ENCODE results near the gene MTHFD1. TPM values are rescaled to one million over a fixed set of nuclear protein-coding genes. Genes with fewer than 3 reads are reported as not detected.
A peak's percentile ranks its signal among the peaks of the same experiment; 100 is the strongest.

MTHFD1 gene
- total and polyA plus RNA-seq, 10 donors: 17.6 to 65.9 (median 29.7) TPM

- peak; percentile 62 for DNase-seq
- intact Hi-C loops (cut with DNase I; ENCODE audit: low total_unique reads): no loop called here
- no peak overlapping the region for H3K4me3 ChIP-seq
- peaks cover 11 to 70% (median 29%) of the 10 kb centered on the region in 6 donors for H3K4me1 ChIP-seq
- H3K36me3 ChIP-seq: peaks cover 0 to 82% (median 11%) of the 10 kb centered on the region in 6 donors
- TF ChIP-seq POLR2A (IDR thresholded peaks at IDR 0.05): no peak
- TF ChIP-seq CTCF (IDR thresholded peaks at IDR 0.05 in 8 of 11, conservative IDR thresholded peaks at IDR 0.05 in 3 of 11): no peak
- no peak for TF ChIP-seq POLR2AphosphoS5 (IDR thresholded peaks at IDR 0.05)
- H3K9me3 ChIP-seq: no peaks in the 10 kb centered on the region
- H3K27ac ChIP-seq: peak overlapping the region; percentile 9 to 78 (median 44)
- no peaks in the 10 kb centered on the region for H3K27me3 ChIP-seq (replicated peaks in 1 of 7)
- WGBS, 5 donors: 81 to 92% (median 90%) methylated on average over 5 of the region's 5 CpGs
Observed at GRCh38 chr14:64447876-64448670, 59.9 kb downstream of the MTHFD1 start.

- Histone ChIP-seq H3K4me3 (no peak overlapping the region), H3K4me1 (peaks cover 2 to 48% (median 15%) of the 10 kb centered on the region in 6 donors), H3K27ac (peak overlapping the region in 3 of 8 donors; percentile 2 to 64 (median 31)), H3K9me3 (no peaks in the 10 kb centered on the region), H3K36me3 (peaks cover 0 to 84% (median 28%) of the 10 kb centered on the region in 6 donors), H3K27me3 (replicated peaks in 1 of 7) (no peaks in the 10 kb centered on the region)
- 45 to 72% (median 62%) methylated on average over 2 of the region's 2 CpGs for WGBS, 5 donors
- DNase-seq: no peak
- TF ChIP-seq POLR2A (IDR thresholded peaks at IDR 0.05): no peak
- no peak for TF ChIP-seq CTCF (IDR thresholded peaks at IDR 0.05 in 8 of 11, conservative IDR thresholded peaks at IDR 0.05 in 3 of 11)
- TF ChIP-seq POLR2AphosphoS5 (IDR thresholded peaks at IDR 0.05): no peak
- intact Hi-C loops (cut with DNase I; ENCODE audit: low total_unique reads): no loop called here
Observed at GRCh38 chr14:64450255-64450654, 62.1 kb downstream of the MTHFD1 start.

- Histone ChIP-seq H3K27me3 (replicated peaks in 1 of 7) (no peaks in the 10 kb centered on the region), H3K36me3 (peaks cover 0 to 71% (median 32%) of the 10 kb centered on the region in 6 donors), H3K27ac (no peak overlapping the region), H3K9me3 (no peaks in the 10 kb centered on the region), H3K4me3 (no peak overlapping the region), H3K4me1 (peaks cover 0 to 29% (median 10%) of the 10 kb centered on the region in 6 donors)
- peak; percentile 68 for DNase-seq
- 96 to 98% (median 97%) methylated on average over 10 of the region's 10 CpGs for WGBS, 5 donors
- no peak for TF ChIP-seq POLR2A (IDR thresholded peaks at IDR 0.05)
- TF ChIP-seq POLR2AphosphoS5 (IDR thresholded peaks at IDR 0.05): no peak
- no peak for TF ChIP-seq CTCF (IDR thresholded peaks at IDR 0.05 in 8 of 11, conservative IDR thresholded peaks at IDR 0.05 in 3 of 11)
- intact Hi-C loops (cut with DNase I; ENCODE audit: low total_unique reads): no loop called here
Observed at GRCh38 chr14:64454671-64455070, 66.5 kb downstream of the MTHFD1 start.

- Histone ChIP-seq H3K27me3 (replicated peaks in 1 of 7) (peaks cover 0 to under 1% (median 0%) of the 10 kb centered on the region in 7 donors), H3K27ac (no peak overlapping the region), H3K4me1 (peaks cover 2 to 28% (median 14%) of the 10 kb centered on the region in 6 donors), H3K4me3 (no peak overlapping the region), H3K36me3 (peaks cover 0 to 26% (median 12%) of the 10 kb centered on the region in 6 donors), H3K9me3 (no peaks in the 10 kb centered on the region)
- no peak for DNase-seq
- WGBS, 5 donors: 72 to 88% (median 77%) methylated on average over 4 of the region's 4 CpGs
- intact Hi-C loops (cut with DNase I; ENCODE audit: low total_unique reads): no loop called here
- TF ChIP-seq POLR2A (IDR thresholded peaks at IDR 0.05) (no peak), CTCF (IDR thresholded peaks at IDR 0.05 in 8 of 11, conservative IDR thresholded peaks at IDR 0.05 in 3 of 11) (no peak), POLR2AphosphoS5 (IDR thresholded peaks at IDR 0.05) (no peak)
Observed at GRCh38 chr14:64459405-64460136, 71.4 kb downstream of the MTHFD1 start.

Data from spleen (tissue), 11 donors.